ENCODE data around the gene GGCT.

- no peak for TF ChIP-seq ARNTL (CRISPR knock-in tag; IDR thresholded peaks at IDR 0.05; ENCODE audit: borderline replicate concordance, low read depth)
- TF ChIP-seq ZFP30 (CRISPR knock-in tag; IDR thresholded peaks at IDR 0.05): no peak
- no peak for TF ChIP-seq TSHZ2 (CRISPR knock-in tag; IDR thresholded peaks at IDR 0.05)
- TF ChIP-seq, protein P1, sequence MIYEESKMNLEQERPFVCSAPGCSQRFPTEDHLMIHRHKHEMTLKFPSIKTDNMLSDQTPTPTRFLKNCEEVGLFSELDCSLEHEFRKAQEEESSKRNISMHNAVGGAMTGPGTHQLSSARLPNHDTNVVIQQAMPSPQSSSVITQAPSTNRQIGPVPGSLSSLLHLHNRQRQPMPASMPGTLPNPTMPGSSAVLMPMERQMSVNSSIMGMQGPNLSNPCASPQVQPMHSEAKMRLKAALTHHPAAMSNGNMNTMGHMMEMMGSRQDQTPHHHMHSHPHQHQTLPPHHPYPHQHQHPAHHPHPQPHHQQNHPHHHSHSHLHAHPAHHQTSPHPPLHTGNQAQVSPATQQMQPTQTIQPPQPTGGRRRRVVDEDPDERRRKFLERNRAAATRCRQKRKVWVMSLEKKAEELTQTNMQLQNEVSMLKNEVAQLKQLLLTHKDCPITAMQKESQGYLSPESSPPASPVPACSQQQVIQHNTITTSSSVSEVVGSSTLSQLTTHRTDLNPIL (CRISPR knock-in tag; IDR thresholded peaks at IDR 0.05; ENCODE audit: low read depth): no peak
- no peak for TF ChIP-seq OSR1 (CRISPR knock-in tag; IDR thresholded peaks at IDR 0.05)
- TF ChIP-seq RARB (CRISPR knock-in tag; IDR thresholded peaks at IDR 0.05): no peak
- no peak for TF ChIP-seq ZFP3 (CRISPR knock-in tag; IDR thresholded peaks at IDR 0.05)
- TF ChIP-seq GLIS3 (CRISPR knock-in tag; IDR thresholded peaks at IDR 0.05): no peak
Observed at GRCh38 chr7:30522159-30522558, 17.5 kb upstream of the GGCT start.

Data from SK-N-SH treated with all-trans-retinoic acid at 6 μM for 48 hours (cell line).